CD14-positive monocyte (primary cell): ENCODE data around the gene IGF1R. TPM values are rescaled to one million over a fixed set of nuclear protein-coding genes. Genes with fewer than 3 reads are reported as not detected.

Experiments
- DNase-seq, 3 donors: peaks; one replicate each; pipeline ENCODE4 v3.0.0-alpha.2; 2011 to 2022
- H2AFZ ChIP-seq: 2 replicates; pipeline ENCODE4 v1.6.0; 2012; ENCODE audit warnings: mild to moderate bottlenecking, low read depth, low read length, inconsistent platforms; ENCODE audit not compliant: insufficient read depth, poor library complexity, severe bottlenecking
- H3K27ac ChIP-seq, 2 donors: 1 replicate in 1 of 2; 2 replicates in 1 of 2; pipeline ENCODE4 v1.5.1; 2012 to 2013; ENCODE audit warnings: low read length in 2 of 2, control low read depth in 1 of 2, inconsistent platforms in 1 of 2, low read depth in 1 of 2, mild to moderate bottlenecking in 1 of 2
- H3K27me3 ChIP-seq, 2 donors: one replicate each; pipeline versions ENCODE4 v1.6.0 to v1.6.1; 2011 to 2013; ENCODE audit warnings: low read length in 2 of 2; ENCODE audit not compliant: control insufficient read depth in 2 of 2, insufficient read depth in 2 of 2
- H3K36me3 ChIP-seq, 2 donors: replicated peaks in 1 of 2; 1 replicate in 1 of 2; 2 replicates in 1 of 2; pipeline versions ENCODE4 v1.5.1 to v1.6.1; 2012 to 2013; ENCODE audit warnings: low read length in 2 of 2, control low read depth in 1 of 2, inconsistent platforms in 1 of 2, mild to moderate bottlenecking in 1 of 2; ENCODE audit not compliant: insufficient read depth in 2 of 2, control insufficient read depth in 1 of 2
- H3K4me1 ChIP-seq, 2 donors: 1 replicate in 1 of 2; 2 replicates in 1 of 2; pipeline versions ENCODE4 v1.5.1 to v1.6.1; 2012 to 2013; ENCODE audit warnings: low read length in 2 of 2, control low read depth in 1 of 2, inconsistent platforms in 1 of 2, mild to moderate bottlenecking in 1 of 2, moderate library complexity in 1 of 2; ENCODE audit not compliant: insufficient read depth in 2 of 2, control insufficient read depth in 1 of 2
- H3K4me2 ChIP-seq: replicated peaks from 2 replicates; pipeline ENCODE3; 2012; ENCODE audit warnings: low read length, moderate library complexity, mild to moderate bottlenecking; ENCODE audit not compliant: poor library complexity, severe bottlenecking; ENCODE audit errors: extremely low read depth
- H3K4me3 ChIP-seq, 3 experiments: fragments of 200-600 bp in 1 of 3; sonication (generic) in 1 of 3; replicated peaks in 1 of 3; 1 replicate in 2 of 3; 2 replicates in 1 of 3; pipeline ENCODE4 v1.5.1; 2011 to 2013; ENCODE audit warnings: low read length in 3 of 3, mild to moderate bottlenecking in 3 of 3, control low read depth in 2 of 3, low read depth in 2 of 3, inconsistent platforms in 1 of 3, moderate library complexity in 1 of 3
- H3K79me2 ChIP-seq: 2 replicates; pipeline ENCODE4 v1.6.0; 2012; ENCODE audit warnings: mild to moderate bottlenecking, control low read depth, inconsistent platforms, low read length, moderate library complexity; ENCODE audit not compliant: insufficient read depth
- H3K9ac ChIP-seq: 2 replicates; pipeline ENCODE4 v1.6.0; 2017; ENCODE audit warnings: low read length, mild to moderate bottlenecking; ENCODE audit not compliant: insufficient read depth, poor library complexity, severe bottlenecking
- H3K9me3 ChIP-seq, 2 donors: replicated peaks in 1 of 2; 1 replicate in 1 of 2; 2 replicates in 1 of 2; pipeline versions ENCODE4 v1.5.1 to v1.6.1; 2012 to 2013; ENCODE audit warnings: low read length in 2 of 2, control low read depth in 1 of 2; ENCODE audit not compliant: control insufficient read depth in 1 of 2, insufficient read depth in 1 of 2
- H4K20me1 ChIP-seq: 2 replicates; pipeline ENCODE4 v1.6.0; 2012; ENCODE audit warnings: mild to moderate bottlenecking, low read length, control low read depth, moderate library complexity; ENCODE audit not compliant: insufficient read depth
- H3K27ac Mint-ChIP-seq, 7 donors: one replicate each; pipeline ENCODE4 v1.8.0; 2020; ENCODE audit warnings: mild to moderate bottlenecking in 7 of 7, mixed read lengths in 7 of 7, moderate library complexity in 6 of 7, inconsistent platforms in 2 of 7
- H3K27me3 Mint-ChIP-seq, 3 donors: one replicate each; pipeline ENCODE4 v1.8.0; 2021 to 2022; ENCODE audit warnings: low read depth in 3 of 3, mild to moderate bottlenecking in 3 of 3, mixed read lengths in 3 of 3, moderate library complexity in 3 of 3, inconsistent platforms in 1 of 3
- H3K36me3 Mint-ChIP-seq, 2 donors: one replicate each; pipeline ENCODE4 v1.8.0; 2020; ENCODE audit warnings: mixed read lengths in 2 of 2, inconsistent platforms in 1 of 2, mild to moderate bottlenecking in 1 of 2
- H3K4me1 Mint-ChIP-seq: one replicate; pipeline ENCODE4 v1.8.0; 2020; ENCODE audit warnings: mild to moderate bottlenecking, mixed read lengths
- H3K4me3 Mint-ChIP-seq, 2 donors: one replicate each; pipeline ENCODE4 v1.8.0; 2020; ENCODE audit warnings: mild to moderate bottlenecking in 2 of 2, mixed read lengths in 2 of 2, moderate library complexity in 1 of 2
- H3K9me3 Mint-ChIP-seq, 7 donors: one replicate each; pipeline ENCODE4 v1.8.0; 2020 to 2022; ENCODE audit warnings: mixed read lengths in 7 of 7, mild to moderate bottlenecking in 6 of 7, moderate library complexity in 6 of 7, inconsistent platforms in 2 of 7
- CTCF ChIP-seq: fragments of 200-600 bp; IDR thresholded peaks from one replicate; pipeline ENCODE4 v1.8.0; 2022; ENCODE audit warnings: antibody characterized with exemption, mild to moderate bottlenecking
- WGBS: methylation state at CpG from one replicate; pipeline ENCODE4 v1.1.5; 2013; ENCODE audit warnings: missing lambda C conversion rate; ENCODE audit not compliant: insufficient coverage; 5-methylcytosine and 5-hydroxymethylcytosine counted together
- intact Hi-C, 2 donors: fragments of 100-400 bp; cut with micrococcal nuclease; formaldehyde crosslinking; loops; one replicate each; pipeline versions ENCODE4 v1.15.0 to v1.15.1; 2023
- polyA plus RNA-seq, 3 donors: library from polyadenylated mRNA; depleted of rRNA in 1 of 3; unstranded in 2 of 3; stranded (reverse) in 1 of 3; fragments of 300-500 nt in 2 of 3; fragments of >200 nt in 1 of 3; fragmentation: Illumina TruSeq in 2 of 3; gene quantifications; 1 replicate in 2 of 3; 2 replicates in 1 of 3; pipeline ENCODE4 v1.2.3, GENCODE V29; 2012 to 2021

Gene IGF1R
- polyA plus RNA-seq, 3 donors = 0.35 to 4.9 (median 0.67) TPM

DNA sequence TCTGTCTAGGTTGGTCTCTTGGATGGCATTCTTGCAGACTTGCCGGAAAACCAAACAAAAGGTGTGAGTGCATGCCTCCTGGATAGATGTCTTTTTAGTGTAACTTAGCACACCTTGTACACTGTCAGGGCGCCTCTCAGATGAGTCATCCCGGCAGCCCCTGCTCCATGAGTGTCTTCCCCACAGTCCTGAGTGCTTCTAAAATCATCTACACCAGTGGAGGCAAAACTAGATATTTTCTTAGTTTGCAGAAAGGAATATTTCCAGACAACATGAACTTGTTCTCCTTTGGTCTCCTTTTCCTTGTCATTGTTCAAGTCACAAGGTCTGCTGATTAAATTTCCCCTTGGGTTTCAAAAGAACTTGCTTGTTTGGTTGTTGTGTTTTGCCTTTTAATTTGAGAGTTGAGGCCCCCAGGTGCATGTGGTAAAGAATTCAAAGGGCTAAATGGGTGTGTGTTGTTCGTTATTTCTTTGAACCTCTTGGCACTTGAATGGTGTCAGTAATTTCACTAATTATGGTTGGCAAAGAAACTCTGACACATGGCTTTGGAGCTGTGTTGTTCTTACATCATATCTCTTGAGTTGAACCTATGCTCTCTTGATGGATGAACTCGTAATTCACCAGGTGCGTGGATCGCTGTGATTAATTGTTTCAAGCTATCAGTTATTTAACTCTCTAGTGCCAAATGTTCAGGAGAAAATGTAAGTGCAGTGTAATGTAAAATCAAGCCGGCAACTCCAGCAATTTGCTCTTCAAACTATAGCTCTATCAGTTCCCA lies 98.2 kb downstream of the IGF1R start:
- H3K9ac ChIP-seq = no peak overlapping the region
- H3K4me3 ChIP-seq = no peak overlapping the region
- peaks cover 86% of the 10 kb centered on the region for H4K20me1 ChIP-seq
- peaks cover 83% of the 10 kb centered on the region for H3K79me2 ChIP-seq
- Mint-ChIP-seq H3K36me3 (no peaks in the 10 kb centered on the region), H3K9me3 (peaks cover 0 to 1% (median 0%) of the 10 kb centered on the region in 7 donors), H3K27me3 (peaks cover 0 to 2% (median 0%) of the 10 kb centered on the region in 3 donors), H3K27ac (peak overlapping the region in 1 of 7 donors; percentile 55), H3K4me1 (peaks cover 35% of the 10 kb centered on the region), H3K4me3 (no peak overlapping the region)
- WGBS = no CpG with 5 or more reads among the region's 8 CpGs
- H3K4me1 ChIP-seq = peaks cover 10 to 21% of the 10 kb centered on the region in 2 donors
- no peak overlapping the region for H3K27ac ChIP-seq
- intact Hi-C loops = no loop called here
- no peaks in the 10 kb centered on the region for H3K9me3 ChIP-seq
- H3K4me2 ChIP-seq = no peak overlapping the region
- no peak for TF ChIP-seq CTCF
- H3K36me3 ChIP-seq = no peaks in the 10 kb centered on the region
- DNase-seq = no peak
- no peaks in the 10 kb centered on the region for H3K27me3 ChIP-seq
- no peak overlapping the region for H2AFZ ChIP-seq

- WGBS = no CpG with 5 or more reads among the region's 4 CpGs
- Mint-ChIP-seq H3K27me3 (no peaks in the 10 kb centered on the region), H3K4me3 (no peak overlapping the region), H3K4me1 (peaks cover 20% of the 10 kb centered on the region), H3K9me3 (no peaks in the 10 kb centered on the region), H3K36me3 (no peaks in the 10 kb centered on the region), H3K27ac (no peak overlapping the region)
- no peak overlapping the region for H3K4me2 ChIP-seq
- H3K4me1 ChIP-seq = peaks cover 7 to 17% of the 10 kb centered on the region in 2 donors
- intact Hi-C loops = no loop called here
- no peak overlapping the region for H3K27ac ChIP-seq
- H3K9me3 ChIP-seq = no peaks in the 10 kb centered on the region
- no peak overlapping the region for H2AFZ ChIP-seq
- H3K4me3 ChIP-seq = no peak overlapping the region
- no peak overlapping the region for H3K9ac ChIP-seq
- TF ChIP-seq CTCF = no peak
- no peaks in the 10 kb centered on the region for H3K27me3 ChIP-seq
- peaks cover 84% of the 10 kb centered on the region for H3K79me2 ChIP-seq
- H3K36me3 ChIP-seq = no peaks in the 10 kb centered on the region
- no peak for DNase-seq
- peaks cover 73% of the 10 kb centered on the region for H4K20me1 ChIP-seq
Measured at GRCh38 chr15:98751767-98752166, 103.4 kb downstream of the IGF1R start.
